22Rv1 (cell line): ENCODE data around the gene B4GALNT2.

Experiments
- ZFX ChIP-seq: fragments of 450-650 bp; IDR thresholded peaks from 2 replicates; pipeline ENCODE4 v1.6.1; 2017; ENCODE audit warnings: antibody characterized with exemption, borderline replicate concordance
- TF ChIP-seq, protein P1 (sequence below): fragments of 450-650 bp; IDR thresholded peaks from 2 replicates; pipeline ENCODE4 v1.5.1; 2017; ENCODE audit warnings: mild to moderate bottlenecking

GRCh38 chr17:49085565-49086315, 46.8 kb upstream of the B4GALNT2 start:
- TF ChIP-seq, protein P1, sequence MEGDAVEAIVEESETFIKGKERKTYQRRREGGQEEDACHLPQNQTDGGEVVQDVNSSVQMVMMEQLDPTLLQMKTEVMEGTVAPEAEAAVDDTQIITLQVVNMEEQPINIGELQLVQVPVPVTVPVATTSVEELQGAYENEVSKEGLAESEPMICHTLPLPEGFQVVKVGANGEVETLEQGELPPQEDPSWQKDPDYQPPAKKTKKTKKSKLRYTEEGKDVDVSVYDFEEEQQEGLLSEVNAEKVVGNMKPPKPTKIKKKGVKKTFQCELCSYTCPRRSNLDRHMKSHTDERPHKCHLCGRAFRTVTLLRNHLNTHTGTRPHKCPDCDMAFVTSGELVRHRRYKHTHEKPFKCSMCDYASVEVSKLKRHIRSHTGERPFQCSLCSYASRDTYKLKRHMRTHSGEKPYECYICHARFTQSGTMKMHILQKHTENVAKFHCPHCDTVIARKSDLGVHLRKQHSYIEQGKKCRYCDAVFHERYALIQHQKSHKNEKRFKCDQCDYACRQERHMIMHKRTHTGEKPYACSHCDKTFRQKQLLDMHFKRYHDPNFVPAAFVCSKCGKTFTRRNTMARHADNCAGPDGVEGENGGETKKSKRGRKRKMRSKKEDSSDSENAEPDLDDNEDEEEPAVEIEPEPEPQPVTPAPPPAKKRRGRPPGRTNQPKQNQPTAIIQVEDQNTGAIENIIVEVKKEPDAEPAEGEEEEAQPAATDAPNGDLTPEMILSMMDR, result no peak
- no peak for TF ChIP-seq ZFX
